Neural progenitor cell (in vitro differentiated cells): ENCODE results near the gene DYSF. TPM values are rescaled to one million over a fixed set of nuclear protein-coding genes. Genes with fewer than 3 reads are reported as not detected.

ENCODE experiments used
- DNase-seq: peaks from one replicate; pipeline ENCODE4 v3.0.0-alpha.2; 2016; ENCODE audit warnings: low spot score
- H2AFZ ChIP-seq: fragments of 200-600 bp; sonication (generic); replicated peaks from 2 replicates; pipeline ENCODE4 v1.6.1; 2016; ENCODE audit warnings: antibody characterized with exemption
- H3F3A ChIP-seq: fragments of 200-600 bp; sonication (generic); 2 replicates; pipeline ENCODE4 v1.6.1; 2016; ENCODE audit warnings: antibody characterized with exemption, low read depth
- H3K27ac ChIP-seq: fragments of 200-600 bp; sonication (generic); 2 replicates; pipeline ENCODE4 v1.5.1; 2016; ENCODE audit warnings: mild to moderate bottlenecking
- H3K27me3 ChIP-seq: fragments of 200-600 bp; sonication (generic); 2 replicates; pipeline ENCODE4 v1.6.1; 2016; ENCODE audit warnings: mild to moderate bottlenecking, moderate library complexity
- H3K36me3 ChIP-seq: fragments of 200-600 bp; sonication (generic); 2 replicates; pipeline ENCODE4 v1.5.1; 2016
- H3K4me1 ChIP-seq: fragments of 200-600 bp; sonication (generic); 2 replicates; pipeline ENCODE4 v1.6.1; 2016; ENCODE audit warnings: mixed run types
- H3K4me2 ChIP-seq: fragments of 200-600 bp; sonication (generic); 2 replicates; pipeline ENCODE4 v1.6.1; 2016
- H3K4me3 ChIP-seq: fragments of 200-600 bp; sonication (generic); 2 replicates; pipeline ENCODE4 v1.5.1; 2016
- H3K79me2 ChIP-seq: fragments of 200-600 bp; sonication (generic); 2 replicates; pipeline ENCODE4 v1.6.1; 2016; ENCODE audit warnings: low read depth
- H3K9ac ChIP-seq: fragments of 200-600 bp; sonication (generic); 2 replicates; pipeline ENCODE4 v1.6.1; 2016
- H3K9me3 ChIP-seq: fragments of 200-600 bp; sonication (generic); 2 replicates; pipeline ENCODE4 v1.5.1; 2016; ENCODE audit warnings: low read depth
- H4K20me1 ChIP-seq: fragments of 200-600 bp; sonication (generic); 2 replicates; pipeline ENCODE4 v1.6.1; 2016; ENCODE audit warnings: low read depth
- H3K27ac Mint-ChIP-seq: 3 replicates; pipeline ENCODE4 v1.8.0; 2021; ENCODE audit warnings: mixed read lengths
- H3K27me3 Mint-ChIP-seq: 2 replicates; pipeline ENCODE4 v1.8.0; 2022; ENCODE audit warnings: low read depth, mild to moderate bottlenecking, inconsistent platforms, moderate library complexity, mixed read lengths; ENCODE audit not compliant: insufficient read depth
- H3K36me3 Mint-ChIP-seq: 3 replicates; pipeline ENCODE4 v1.8.0; 2021; ENCODE audit warnings: mixed read lengths
- H3K4me1 Mint-ChIP-seq: 3 replicates; pipeline ENCODE4 v1.8.0; 2021; ENCODE audit warnings: mixed read lengths
- H3K4me3 Mint-ChIP-seq: 3 replicates; pipeline ENCODE4 v1.8.0; 2021; ENCODE audit warnings: mild to moderate bottlenecking, moderate library complexity, mixed read lengths
- H3K9me3 Mint-ChIP-seq: 3 replicates; pipeline ENCODE4 v1.8.0; 2020; ENCODE audit warnings: mixed read lengths
- EZH2 ChIP-seq: fragments of 200-600 bp; sonication (generic); IDR thresholded peaks from 2 replicates; pipeline ENCODE4 v1.6.1; 2017; ENCODE audit warnings: antibody characterized with exemption, mild to moderate bottlenecking, moderate library complexity
- EZH2phosphoT487 ChIP-seq: fragments of 200-600 bp; sonication (generic); IDR thresholded peaks from 2 replicates; pipeline ENCODE4 v1.6.1; 2017; ENCODE audit warnings: antibody characterized with exemption
- total RNA-seq: library from RNA; depleted of rRNA; stranded (reverse); fragments of >200 nt; gene quantifications from 2 replicates; pipeline ENCODE4 v1.2.3, GENCODE V29; 2015; ENCODE audit warnings: low replicate concordance
- TF ChIP-seq, protein P1 (sequence below): fragments of 200-600 bp; sonication (generic); IDR thresholded peaks from 2 replicates; pipeline ENCODE4 v1.5.1; 2017; ENCODE audit warnings: antibody characterized with exemption, mild to moderate bottlenecking

Gene DYSF
- total RNA-seq, 1 donor from 2014 or later: 0.39 TPM

DNA sequence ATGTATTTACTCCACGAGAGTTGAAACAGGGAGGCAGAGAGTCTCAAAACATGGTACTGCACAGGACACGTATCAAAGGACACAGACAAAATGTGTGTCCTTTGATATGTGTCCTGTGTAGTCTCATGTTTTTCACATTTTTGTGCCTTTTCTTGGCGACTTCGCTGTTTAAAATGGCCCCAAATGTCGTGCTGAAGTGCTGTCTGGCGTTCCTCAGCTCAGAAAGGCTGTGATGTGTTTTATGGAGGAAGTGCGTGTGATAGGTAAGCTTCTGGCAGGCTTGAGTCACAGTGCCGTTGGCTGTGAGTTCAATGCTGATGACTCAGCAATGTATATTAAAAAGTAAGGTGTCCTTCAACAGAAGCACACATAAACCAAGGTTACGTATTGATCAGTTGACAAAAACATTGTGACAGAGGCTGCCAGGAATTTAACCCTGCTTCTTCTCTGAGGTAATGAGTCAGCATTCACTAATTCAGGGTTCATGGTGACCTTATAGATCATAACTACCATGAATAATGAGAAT, 78.2 kb downstream of the DYSF start:
- Mint-ChIP-seq H3K27me3 (peaks cover 2% of the 10 kb centered on the region), H3K27ac (no peak overlapping the region), H3K9me3 (no peaks in the 10 kb centered on the region), H3K4me1 (no peaks in the 10 kb centered on the region), H3K4me3 (no peak overlapping the region), H3K36me3 (no peaks in the 10 kb centered on the region)
- Histone ChIP-seq H3K27ac (no peak overlapping the region), H3K4me3 (no peak overlapping the region), H3K9ac (no peak overlapping the region), H3F3A (no peaks in the 10 kb centered on the region), H2AFZ (no peak overlapping the region), H3K4me1 (peaks cover 7% of the 10 kb centered on the region), H4K20me1 (no peaks in the 10 kb centered on the region), H3K4me2 (no peak overlapping the region), H3K9me3 (no peaks in the 10 kb centered on the region), H3K36me3 (no peaks in the 10 kb centered on the region), H3K27me3 (no peaks in the 10 kb centered on the region), H3K79me2 (no peaks in the 10 kb centered on the region)
- DNase-seq: no peak
- no peak for TF ChIP-seq EZH2phosphoT487
- TF ChIP-seq, protein P1, sequence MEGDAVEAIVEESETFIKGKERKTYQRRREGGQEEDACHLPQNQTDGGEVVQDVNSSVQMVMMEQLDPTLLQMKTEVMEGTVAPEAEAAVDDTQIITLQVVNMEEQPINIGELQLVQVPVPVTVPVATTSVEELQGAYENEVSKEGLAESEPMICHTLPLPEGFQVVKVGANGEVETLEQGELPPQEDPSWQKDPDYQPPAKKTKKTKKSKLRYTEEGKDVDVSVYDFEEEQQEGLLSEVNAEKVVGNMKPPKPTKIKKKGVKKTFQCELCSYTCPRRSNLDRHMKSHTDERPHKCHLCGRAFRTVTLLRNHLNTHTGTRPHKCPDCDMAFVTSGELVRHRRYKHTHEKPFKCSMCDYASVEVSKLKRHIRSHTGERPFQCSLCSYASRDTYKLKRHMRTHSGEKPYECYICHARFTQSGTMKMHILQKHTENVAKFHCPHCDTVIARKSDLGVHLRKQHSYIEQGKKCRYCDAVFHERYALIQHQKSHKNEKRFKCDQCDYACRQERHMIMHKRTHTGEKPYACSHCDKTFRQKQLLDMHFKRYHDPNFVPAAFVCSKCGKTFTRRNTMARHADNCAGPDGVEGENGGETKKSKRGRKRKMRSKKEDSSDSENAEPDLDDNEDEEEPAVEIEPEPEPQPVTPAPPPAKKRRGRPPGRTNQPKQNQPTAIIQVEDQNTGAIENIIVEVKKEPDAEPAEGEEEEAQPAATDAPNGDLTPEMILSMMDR: no peak
- TF ChIP-seq EZH2: no peak

DNA sequence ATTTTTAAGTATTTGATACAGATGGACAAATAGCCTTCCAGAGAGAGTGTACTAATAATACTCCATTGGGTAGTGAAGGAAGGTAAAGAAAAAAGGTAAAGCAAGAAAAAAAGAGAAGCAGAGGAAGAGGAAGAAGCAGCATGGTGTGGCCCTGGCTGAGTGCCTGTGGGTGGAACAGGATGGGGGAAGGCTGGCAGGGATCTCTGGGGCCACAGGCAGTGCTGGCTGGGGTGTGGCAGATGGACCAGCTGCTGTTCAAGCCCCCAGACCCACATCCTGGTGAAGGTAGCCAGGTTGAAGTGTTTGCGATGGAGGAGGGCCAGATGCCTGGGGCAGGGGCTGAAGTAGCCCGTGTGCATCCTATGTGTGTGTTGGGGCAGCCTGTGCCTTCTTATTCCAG, 79.0 kb downstream of the DYSF start:
- no peak overlapping the region for H2AFZ ChIP-seq
- no peak overlapping the region for H3K9ac ChIP-seq
- Mint-ChIP-seq H3K9me3 (no peaks in the 10 kb centered on the region), H3K4me3 (no peak overlapping the region), H3K27me3 (peaks cover 2% of the 10 kb centered on the region), H3K36me3 (no peaks in the 10 kb centered on the region), H3K4me1 (no peaks in the 10 kb centered on the region), H3K27ac (no peak overlapping the region)
- no peaks in the 10 kb centered on the region for H3K9me3 ChIP-seq
- H4K20me1 ChIP-seq: no peaks in the 10 kb centered on the region
- H3K27me3 ChIP-seq: no peaks in the 10 kb centered on the region
- H3K27ac ChIP-seq: no peak overlapping the region
- H3K4me3 ChIP-seq: no peak overlapping the region
- H3K4me2 ChIP-seq: no peak overlapping the region
- no peak for DNase-seq
- H3F3A ChIP-seq: no peaks in the 10 kb centered on the region
- H3K4me1 ChIP-seq: no peaks in the 10 kb centered on the region
- H3K79me2 ChIP-seq: no peaks in the 10 kb centered on the region
- TF ChIP-seq EZH2 (no peak), EZH2phosphoT487 (no peak)
- TF ChIP-seq, protein P1: no peak
- H3K36me3 ChIP-seq: no peaks in the 10 kb centered on the region

DNA sequence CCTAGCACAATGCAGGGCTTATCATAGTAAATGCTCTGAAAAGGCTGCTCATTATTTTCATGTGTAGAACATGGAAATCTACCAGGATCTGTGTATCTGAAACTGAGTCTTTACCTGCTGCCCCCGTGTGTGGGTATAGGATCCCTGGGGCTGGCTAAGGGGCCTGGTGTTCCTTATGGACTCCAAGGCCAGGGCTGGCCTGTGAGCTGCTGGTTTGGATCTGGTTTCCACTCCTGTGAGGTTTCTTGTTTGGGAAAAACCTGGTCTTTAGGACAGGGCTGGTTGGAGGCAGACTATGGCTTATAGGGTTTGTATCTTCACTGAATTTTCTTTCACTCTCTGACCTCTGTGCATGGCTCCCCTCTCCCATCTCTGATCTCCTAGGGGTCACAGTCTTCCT, 80.8 kb downstream of the DYSF start:
- no peaks in the 10 kb centered on the region for H3F3A ChIP-seq
- no peak for TF ChIP-seq EZH2phosphoT487
- H3K36me3 Mint-ChIP-seq: no peaks in the 10 kb centered on the region
- H3K9ac ChIP-seq: no peak overlapping the region
- no peaks in the 10 kb centered on the region for H3K79me2 ChIP-seq
- H2AFZ ChIP-seq: no peak overlapping the region
- DNase-seq: no peak
- H3K9me3 ChIP-seq: no peaks in the 10 kb centered on the region
- no peaks in the 10 kb centered on the region for H3K9me3 Mint-ChIP-seq
- H3K27me3 Mint-ChIP-seq: peaks cover 2% of the 10 kb centered on the region
- H3K4me1 ChIP-seq: no peaks in the 10 kb centered on the region
- no peak overlapping the region for H3K4me3 Mint-ChIP-seq
- no peak overlapping the region for H3K4me2 ChIP-seq
- H4K20me1 ChIP-seq: no peaks in the 10 kb centered on the region
- H3K4me3 ChIP-seq: no peak overlapping the region
- H3K27ac Mint-ChIP-seq: no peak overlapping the region
- no peaks in the 10 kb centered on the region for H3K4me1 Mint-ChIP-seq
- H3K36me3 ChIP-seq: no peaks in the 10 kb centered on the region
- no peak overlapping the region for H3K27ac ChIP-seq
- no peaks in the 10 kb centered on the region for H3K27me3 ChIP-seq

DNA sequence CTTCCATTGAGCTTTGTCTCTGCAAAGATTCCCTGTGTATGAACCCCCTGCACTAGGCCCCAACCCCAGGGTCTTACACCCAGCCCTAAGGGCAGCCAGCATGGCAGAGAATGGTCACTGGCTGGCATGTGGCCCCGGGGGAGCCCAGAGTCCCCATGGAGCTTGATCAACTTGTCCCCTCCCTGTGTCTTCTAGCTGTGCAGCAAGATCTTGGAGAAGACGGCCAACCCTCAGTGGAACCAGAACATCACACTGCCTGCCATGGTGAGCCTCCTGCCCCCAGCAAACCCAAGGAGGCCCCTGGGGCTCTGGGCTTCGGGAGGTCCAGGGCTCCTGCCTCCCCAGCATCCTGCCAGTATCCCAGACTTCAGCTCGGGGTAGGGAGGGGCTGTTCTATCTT, 81.5 kb downstream of the DYSF start:
- H3F3A ChIP-seq: no peaks in the 10 kb centered on the region
- H3K4me3 Mint-ChIP-seq: no peak overlapping the region
- H3K4me1 Mint-ChIP-seq: no peaks in the 10 kb centered on the region
- H3K9me3 Mint-ChIP-seq: no peaks in the 10 kb centered on the region
- no peak for DNase-seq
- H3K4me1 ChIP-seq: no peaks in the 10 kb centered on the region
- H3K9me3 ChIP-seq: no peaks in the 10 kb centered on the region
- H3K27me3 Mint-ChIP-seq: peaks cover 2% of the 10 kb centered on the region
- no peak overlapping the region for H3K9ac ChIP-seq
- no peaks in the 10 kb centered on the region for H3K27me3 ChIP-seq
- no peak overlapping the region for H3K4me3 ChIP-seq
- H3K27ac ChIP-seq: no peak overlapping the region
- no peak overlapping the region for H2AFZ ChIP-seq
- H3K79me2 ChIP-seq: no peaks in the 10 kb centered on the region
- H3K4me2 ChIP-seq: no peak overlapping the region
- H3K36me3 Mint-ChIP-seq: no peaks in the 10 kb centered on the region
- TF ChIP-seq EZH2phosphoT487: no peak
- no peak for TF ChIP-seq EZH2
- TF ChIP-seq, protein P1: no peak
- H3K27ac Mint-ChIP-seq: no peak overlapping the region
- no peaks in the 10 kb centered on the region for H3K36me3 ChIP-seq
- H4K20me1 ChIP-seq: no peaks in the 10 kb centered on the region
